SK-N-SH (cell line): ENCODE results near the gene OR8A1. TPM values are rescaled to one million over a fixed set of nuclear protein-coding genes. Genes with fewer than 3 reads are reported as not detected.

ENCODE experiments used
- CTCF ChIA-PET: fragments of 300-600, 350-600 bp; formaldehyde crosslinking; extraction: SDS; loops from one replicate; lab custom pipeline; 2021; lab: Yijun Ruan, JAX
- POLR2A ChIA-PET: fragments of 350-600 bp; sonication (Branson Sonifier 250); formaldehyde crosslinking; extraction: SDS; loops from one replicate; lab custom pipeline; 2020; ENCODE audit warnings: antibody characterized with exemption, inconsistent platforms; lab: Yijun Ruan, JAX
- DNase-seq: peaks from one replicate; pipeline ENCODE4 v3.0.0; 2012
- H2AFZ ChIP-seq: fragments of 200-600 bp; sonication (generic); 2 replicates; pipeline ENCODE4 v1.8.1; 2016; ENCODE audit warnings: antibody characterized with exemption, mild to moderate bottlenecking, low read depth
- H3F3A ChIP-seq: fragments of 200-600 bp; sonication (generic); replicated peaks from 2 replicates; pipeline ENCODE3; 2016; ENCODE audit warnings: antibody characterized with exemption, mild to moderate bottlenecking; ENCODE audit not compliant: insufficient read depth
- H3K27ac ChIP-seq, 2 experiments: fragments of 200-500 bp in 1 of 2; fragments of 200-600 bp in 1 of 2; sonication (Bioruptor generic) in 1 of 2; sonication (generic), shearing (Covaris generic) in 1 of 2; 2 replicates each; pipeline versions ENCODE4 v1.5.1 to v1.6.1; 2014 to 2016; ENCODE audit warnings: low read depth in 2 of 2, inconsistent platforms in 1 of 2, low read length in 1 of 2, mild to moderate bottlenecking in 1 of 2, mixed read lengths in 1 of 2
- H3K27me3 ChIP-seq: fragments of 200-600 bp; sonication (generic), shearing (Covaris generic); 2 replicates; pipeline ENCODE4 v1.6.1; 2016; ENCODE audit warnings: mixed run types; ENCODE audit not compliant: insufficient read depth
- H3K36me3 ChIP-seq, 2 experiments: fragments of 200-500 bp in 1 of 2; fragments of 200-600 bp in 1 of 2; sonication (Bioruptor generic) in 1 of 2; sonication (generic) in 1 of 2; replicated peaks in 1 of 2; 2 replicates each; pipeline versions ENCODE3 to v1.5.1; 2014 to 2016; ENCODE audit warnings: low read length in 1 of 2, mild to moderate bottlenecking in 1 of 2; ENCODE audit not compliant: insufficient read depth in 2 of 2, control insufficient read depth in 1 of 2
- H3K4me1 ChIP-seq, 2 experiments: fragments of 200-500 bp in 1 of 2; fragments of 200-600 bp in 1 of 2; sonication (Bioruptor generic) in 1 of 2; sonication (generic), shearing (Covaris generic) in 1 of 2; 2 replicates each; pipeline versions ENCODE4 v1.5.1 to v1.6.1; 2014 to 2016; ENCODE audit warnings: low read depth in 1 of 2, low read length in 1 of 2, mixed run types in 1 of 2; ENCODE audit not compliant: insufficient read depth in 2 of 2, control insufficient read depth in 1 of 2
- H3K4me2 ChIP-seq: fragments of 200-600 bp; sonication (generic), shearing (Covaris generic); 2 replicates; pipeline ENCODE4 v1.6.1; 2017; ENCODE audit warnings: mixed run types
- H3K4me3 ChIP-seq, 2 experiments: fragments of 200-500 bp in 1 of 2; fragments of 200-600 bp in 1 of 2; sonication (Bioruptor generic) in 1 of 2; sonication (generic), shearing (Covaris generic) in 1 of 2; 2 replicates each; pipeline versions ENCODE4 v1.5.1 to v1.8.1; 2014 to 2016; ENCODE audit warnings: low read depth in 2 of 2, inconsistent platforms in 1 of 2, low read length in 1 of 2, mild to moderate bottlenecking in 1 of 2, mixed read lengths in 1 of 2, moderate library complexity in 1 of 2
- H3K79me2 ChIP-seq: fragments of 200-600 bp; sonication (generic); 2 replicates; pipeline ENCODE4 v1.8.1; 2017; ENCODE audit warnings: mild to moderate bottlenecking; ENCODE audit not compliant: insufficient read depth
- H3K9ac ChIP-seq: fragments of 200-600 bp; sonication (generic); 2 replicates; pipeline ENCODE4 v1.6.1; 2017; ENCODE audit warnings: mixed run types
- H3K9me2 ChIP-seq: fragments of 200-600 bp; sonication (generic); 2 replicates; pipeline ENCODE4 v1.6.1; 2017; ENCODE audit warnings: mixed run types
- H3K9me3 ChIP-seq: fragments of 200-600 bp; sonication (generic); 2 replicates; pipeline ENCODE4 v1.6.1; 2017; ENCODE audit warnings: mixed run types, mild to moderate bottlenecking, moderate library complexity
- H4K20me1 ChIP-seq: fragments of 200-600 bp; sonication (generic); 2 replicates; pipeline ENCODE4 v1.6.1; 2017; ENCODE audit warnings: mild to moderate bottlenecking, mixed run types; ENCODE audit not compliant: insufficient read depth
- CHD2 ChIP-seq: fragments of 150-350 bp; IDR thresholded peaks from 2 replicates; pipeline ENCODE4 v1.6.1; 2018; ENCODE audit warnings: low read length; ENCODE audit not compliant: partially characterized antibody
- EZH2phosphoT487 ChIP-seq: fragments of 200-600 bp; sonication (generic); IDR thresholded peaks from 2 replicates; pipeline ENCODE4 v1.6.1; 2017; ENCODE audit warnings: low read depth, mixed run types, mild to moderate bottlenecking, antibody characterized with exemption, moderate library complexity, borderline replicate concordance
- GATA2 ChIP-seq: sonication (generic); formaldehyde crosslinking; IDR thresholded peaks from 2 replicates; pipeline ENCODE4 v1.5.0; 2020; ENCODE audit warnings: mild to moderate bottlenecking, missing genetic modification reagents
- MEF2A ChIP-seq: IDR thresholded peaks from 2 replicates; pipeline ENCODE4 v1.4.0; 2012; ENCODE audit warnings: low read depth, borderline replicate concordance
- MXI1 ChIP-seq: IDR thresholded peaks from 2 replicates; pipeline ENCODE4 v1.6.1; 2012; ENCODE audit warnings: mild to moderate bottlenecking, low read depth, low read length, improper control_type of control experiment
- NRF1 ChIP-seq: IDR thresholded peaks from 2 replicates; pipeline ENCODE4 v1.6.1; 2012; ENCODE audit warnings: low read depth, mild to moderate bottlenecking, low read length
- RXRA ChIP-seq: IDR thresholded peaks from 2 replicates; pipeline ENCODE4 v1.4.0; 2012; ENCODE audit warnings: low read depth, mild to moderate bottlenecking, borderline replicate concordance
- TAF1 ChIP-seq: IDR thresholded peaks from 2 replicates; pipeline ENCODE4 v1.6.1; 2012; ENCODE audit warnings: low read depth, mild to moderate bottlenecking, low read length, moderate library complexity, borderline replicate concordance
- TCF12 ChIP-seq: IDR thresholded peaks from 2 replicates; pipeline ENCODE4 v1.4.0; 2012
- WGBS: methylation state at CpG from one replicate; pipeline ENCODE4 v1.1.6; 2017; ENCODE audit warnings: low lambda C conversion rate; 5-methylcytosine and 5-hydroxymethylcytosine counted together
- polyA plus RNA-seq, 3 experiments: library from polyadenylated mRNA; depleted of rRNA; stranded (reverse); fragments of >200 nt; gene quantifications; 2 replicates each; pipeline ENCODE4 v1.2.3, GENCODE V29; 2012
- TF ChIP-seq, protein P1 (sequence below): IDR thresholded peaks from 2 replicates; pipeline ENCODE4; 2012
- TF ChIP-seq, protein P2 (sequence below): fragments of 200-600 bp; sonication (generic); IDR thresholded peaks from 2 replicates; pipeline ENCODE4 v1.6.1; 2017; ENCODE audit warnings: antibody characterized with exemption, mild to moderate bottlenecking, moderate library complexity

OR8A1 gene
- polyA plus RNA-seq, 1 of the 3 experiments (the other 2 are of a cell fraction) = not detected

DNA sequence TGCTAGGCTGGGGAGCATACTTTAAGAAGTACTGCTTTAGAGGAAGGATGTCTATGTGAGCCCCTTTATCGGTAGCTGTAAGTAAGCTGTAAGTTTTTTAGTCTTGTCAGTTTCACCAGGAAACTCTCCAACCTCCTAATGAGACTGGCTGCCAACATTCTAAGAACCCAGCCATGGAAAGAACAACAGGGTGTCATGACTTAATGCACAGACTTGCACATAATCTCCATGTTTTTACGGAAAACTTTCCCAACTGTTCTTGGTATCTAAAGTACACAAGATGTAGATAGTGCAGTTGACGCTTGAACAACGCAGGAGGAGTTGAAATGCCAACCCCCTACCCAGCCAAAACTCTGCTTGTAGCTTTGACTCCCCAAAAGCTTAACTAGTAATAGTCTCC lies 9.0 kb downstream of the OR8A1 start:
- TF ChIP-seq MEF2A (no peak), NRF1 (no peak), EZH2phosphoT487 (no peak), RXRA (no peak), TAF1 (no peak), TCF12 (no peak), MXI1 (no peak)
- TF ChIP-seq, protein P1, sequence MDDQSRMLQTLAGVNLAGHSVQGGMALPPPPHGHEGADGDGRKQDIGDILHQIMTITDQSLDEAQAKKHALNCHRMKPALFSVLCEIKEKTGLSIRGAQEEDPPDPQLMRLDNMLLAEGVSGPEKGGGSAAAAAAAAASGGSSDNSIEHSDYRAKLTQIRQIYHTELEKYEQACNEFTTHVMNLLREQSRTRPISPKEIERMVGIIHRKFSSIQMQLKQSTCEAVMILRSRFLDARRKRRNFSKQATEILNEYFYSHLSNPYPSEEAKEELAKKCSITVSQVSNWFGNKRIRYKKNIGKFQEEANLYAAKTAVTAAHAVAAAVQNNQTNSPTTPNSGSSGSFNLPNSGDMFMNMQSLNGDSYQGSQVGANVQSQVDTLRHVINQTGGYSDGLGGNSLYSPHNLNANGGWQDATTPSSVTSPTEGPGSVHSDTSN = no peak
- TF ChIP-seq, protein P2, sequence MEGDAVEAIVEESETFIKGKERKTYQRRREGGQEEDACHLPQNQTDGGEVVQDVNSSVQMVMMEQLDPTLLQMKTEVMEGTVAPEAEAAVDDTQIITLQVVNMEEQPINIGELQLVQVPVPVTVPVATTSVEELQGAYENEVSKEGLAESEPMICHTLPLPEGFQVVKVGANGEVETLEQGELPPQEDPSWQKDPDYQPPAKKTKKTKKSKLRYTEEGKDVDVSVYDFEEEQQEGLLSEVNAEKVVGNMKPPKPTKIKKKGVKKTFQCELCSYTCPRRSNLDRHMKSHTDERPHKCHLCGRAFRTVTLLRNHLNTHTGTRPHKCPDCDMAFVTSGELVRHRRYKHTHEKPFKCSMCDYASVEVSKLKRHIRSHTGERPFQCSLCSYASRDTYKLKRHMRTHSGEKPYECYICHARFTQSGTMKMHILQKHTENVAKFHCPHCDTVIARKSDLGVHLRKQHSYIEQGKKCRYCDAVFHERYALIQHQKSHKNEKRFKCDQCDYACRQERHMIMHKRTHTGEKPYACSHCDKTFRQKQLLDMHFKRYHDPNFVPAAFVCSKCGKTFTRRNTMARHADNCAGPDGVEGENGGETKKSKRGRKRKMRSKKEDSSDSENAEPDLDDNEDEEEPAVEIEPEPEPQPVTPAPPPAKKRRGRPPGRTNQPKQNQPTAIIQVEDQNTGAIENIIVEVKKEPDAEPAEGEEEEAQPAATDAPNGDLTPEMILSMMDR = no peak
- TF ChIP-seq, all 33 proteins: peak for 0
- no peaks in the 10 kb centered on the region for H3F3A ChIP-seq
- peaks cover 21% of the 10 kb centered on the region; the same call in 1 of the 2 replicates for H3K27me3 ChIP-seq
- H3K9ac ChIP-seq = no peak overlapping the region
- ChIA-PET CTCF (no interaction called here), POLR2A (no interaction called here)
- H3K4me2 ChIP-seq = no peak overlapping the region
- H3K27ac ChIP-seq = no peak overlapping the region
- H3K79me2 ChIP-seq = no peaks in the 10 kb centered on the region
- H2AFZ ChIP-seq = no peak overlapping the region
- no peaks in the 10 kb centered on the region for H3K36me3 ChIP-seq
- no peak overlapping the region for H3K4me3 ChIP-seq
- WGBS = 15% methylated on average over 4 of the region's 4 CpGs
- no peaks in the 10 kb centered on the region for H4K20me1 ChIP-seq
- no peaks in the 10 kb centered on the region for H3K9me2 ChIP-seq
- no peak for DNase-seq
- H3K4me1 ChIP-seq = no peaks in the 10 kb centered on the region
- H3K9me3 ChIP-seq = no peaks in the 10 kb centered on the region

DNA sequence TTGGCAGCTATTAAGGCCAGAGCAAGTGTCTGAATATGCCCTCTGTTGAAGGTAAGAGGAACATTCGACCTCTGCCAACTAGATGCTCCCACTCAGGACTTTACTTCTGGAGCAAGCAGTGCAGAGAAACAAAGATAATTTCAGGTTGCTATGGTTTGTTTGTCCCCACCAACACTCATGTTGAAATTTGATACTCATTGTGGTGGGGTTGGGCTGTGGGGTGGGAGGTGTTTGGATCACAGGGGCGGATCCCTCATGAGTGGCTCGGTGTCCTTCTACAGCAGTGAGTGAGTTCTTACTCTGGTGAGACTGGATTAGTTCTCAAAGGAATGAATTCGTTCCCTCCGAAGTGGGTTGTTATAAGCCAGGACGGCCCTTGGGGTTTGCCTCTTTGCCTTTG lies 12.0 kb downstream of the OR8A1 start:
- Histone ChIP-seq H3K4me3 (no peak overlapping the region), H3K4me2 (no peak overlapping the region), H3K9me2 (no peaks in the 10 kb centered on the region), H3K27me3 (peaks cover 41% of the 10 kb centered on the region; the same call in 1 of the 2 replicates), H3K79me2 (no peaks in the 10 kb centered on the region), H3K4me1 (no peaks in the 10 kb centered on the region), H3K36me3 (no peaks in the 10 kb centered on the region), H3F3A (no peaks in the 10 kb centered on the region)
- WGBS = 10% methylated on average over 6 of the region's 6 CpGs
- CTCF ChIA-PET = interaction anchor here (2.6 kb wide), 1 partner anchor 180 kb away, joined by 19 read pairs; no protein-coding TSS in a partner anchor
- TF ChIP-seq CHD2 (no peak), GATA2 (no peak)
- TF ChIP-seq, all 33 proteins: peak for 0
- POLR2A ChIA-PET = no interaction called here
- no peak overlapping the region for H2AFZ ChIP-seq
- no peaks in the 10 kb centered on the region for H4K20me1 ChIP-seq
- no peak for DNase-seq
- H3K9me3 ChIP-seq = no peaks in the 10 kb centered on the region
- H3K9ac ChIP-seq = no peak overlapping the region
- no peak overlapping the region for H3K27ac ChIP-seq
